Measurements from ENCODE around the gene RNF207. TPM values are rescaled to one million over a fixed set of nuclear protein-coding genes. Genes with fewer than 3 reads are reported as not detected.
A peak's percentile ranks its signal among the peaks of the same experiment; 100 is the strongest.

RNF207 gene
- total RNA-seq, 1 donor from 2014 or later = 6.6 TPM

- TF ChIP-seq, protein P1, sequence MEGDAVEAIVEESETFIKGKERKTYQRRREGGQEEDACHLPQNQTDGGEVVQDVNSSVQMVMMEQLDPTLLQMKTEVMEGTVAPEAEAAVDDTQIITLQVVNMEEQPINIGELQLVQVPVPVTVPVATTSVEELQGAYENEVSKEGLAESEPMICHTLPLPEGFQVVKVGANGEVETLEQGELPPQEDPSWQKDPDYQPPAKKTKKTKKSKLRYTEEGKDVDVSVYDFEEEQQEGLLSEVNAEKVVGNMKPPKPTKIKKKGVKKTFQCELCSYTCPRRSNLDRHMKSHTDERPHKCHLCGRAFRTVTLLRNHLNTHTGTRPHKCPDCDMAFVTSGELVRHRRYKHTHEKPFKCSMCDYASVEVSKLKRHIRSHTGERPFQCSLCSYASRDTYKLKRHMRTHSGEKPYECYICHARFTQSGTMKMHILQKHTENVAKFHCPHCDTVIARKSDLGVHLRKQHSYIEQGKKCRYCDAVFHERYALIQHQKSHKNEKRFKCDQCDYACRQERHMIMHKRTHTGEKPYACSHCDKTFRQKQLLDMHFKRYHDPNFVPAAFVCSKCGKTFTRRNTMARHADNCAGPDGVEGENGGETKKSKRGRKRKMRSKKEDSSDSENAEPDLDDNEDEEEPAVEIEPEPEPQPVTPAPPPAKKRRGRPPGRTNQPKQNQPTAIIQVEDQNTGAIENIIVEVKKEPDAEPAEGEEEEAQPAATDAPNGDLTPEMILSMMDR (IDR thresholded peaks at IDR 0.05; ENCODE audit: insufficient read depth, low read length, severe bottlenecking) = no peak
- no peak overlapping the region for H3K4me3 ChIP-seq (ENCODE audit: low read depth, low read length)
- peaks cover 14% of the 10 kb centered on the region for H3K36me3 ChIP-seq (ENCODE audit: control insufficient read depth, insufficient read depth, low read length)
- no peak for FAIRE-seq
- DNase-seq (ENCODE audit: low read depth) = no peak
- H3K27me3 ChIP-seq (ENCODE audit: control insufficient read depth, insufficient read depth, low read length) = no peaks in the 10 kb centered on the region
Observed at GRCh38 chr1:6257541-6258069, 51.7 kb downstream of the RNF207 start.

DNA sequence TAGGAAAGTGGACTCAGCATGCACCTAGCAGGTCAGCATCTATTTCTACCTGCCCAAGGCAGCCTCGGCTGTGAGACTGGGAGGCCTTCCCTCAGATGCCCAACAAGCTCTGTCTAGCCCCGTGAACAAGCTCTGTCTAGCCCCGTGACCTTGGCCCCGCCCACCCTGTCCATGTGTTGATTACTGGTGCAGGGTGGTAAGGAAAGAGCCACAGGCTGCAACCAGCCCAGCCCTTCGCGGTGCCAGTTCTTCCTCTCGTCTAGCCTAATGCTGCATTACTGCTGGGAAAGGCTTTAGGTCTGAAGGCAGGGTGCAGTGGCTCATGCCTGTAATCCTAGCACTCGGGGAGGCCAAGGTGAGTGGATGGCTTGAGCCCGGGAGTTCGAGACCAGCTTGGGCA is 52.8 kb downstream of the RNF207 start:
- Histone ChIP-seq H3K27me3 (ENCODE audit: control insufficient read depth, insufficient read depth, low read length) (no peaks in the 10 kb centered on the region), H3K36me3 (ENCODE audit: control insufficient read depth, insufficient read depth, low read length) (peaks cover 7% of the 10 kb centered on the region), H3K4me3 (ENCODE audit: low read depth, low read length) (no peak overlapping the region)
- TF ChIP-seq, protein P1 (IDR thresholded peaks at IDR 0.05; ENCODE audit: insufficient read depth, low read length, severe bottlenecking) = no peak
- FAIRE-seq (peak; percentile 96), DNase-seq (ENCODE audit: low read depth) (peak; percentile 88)

DNA sequence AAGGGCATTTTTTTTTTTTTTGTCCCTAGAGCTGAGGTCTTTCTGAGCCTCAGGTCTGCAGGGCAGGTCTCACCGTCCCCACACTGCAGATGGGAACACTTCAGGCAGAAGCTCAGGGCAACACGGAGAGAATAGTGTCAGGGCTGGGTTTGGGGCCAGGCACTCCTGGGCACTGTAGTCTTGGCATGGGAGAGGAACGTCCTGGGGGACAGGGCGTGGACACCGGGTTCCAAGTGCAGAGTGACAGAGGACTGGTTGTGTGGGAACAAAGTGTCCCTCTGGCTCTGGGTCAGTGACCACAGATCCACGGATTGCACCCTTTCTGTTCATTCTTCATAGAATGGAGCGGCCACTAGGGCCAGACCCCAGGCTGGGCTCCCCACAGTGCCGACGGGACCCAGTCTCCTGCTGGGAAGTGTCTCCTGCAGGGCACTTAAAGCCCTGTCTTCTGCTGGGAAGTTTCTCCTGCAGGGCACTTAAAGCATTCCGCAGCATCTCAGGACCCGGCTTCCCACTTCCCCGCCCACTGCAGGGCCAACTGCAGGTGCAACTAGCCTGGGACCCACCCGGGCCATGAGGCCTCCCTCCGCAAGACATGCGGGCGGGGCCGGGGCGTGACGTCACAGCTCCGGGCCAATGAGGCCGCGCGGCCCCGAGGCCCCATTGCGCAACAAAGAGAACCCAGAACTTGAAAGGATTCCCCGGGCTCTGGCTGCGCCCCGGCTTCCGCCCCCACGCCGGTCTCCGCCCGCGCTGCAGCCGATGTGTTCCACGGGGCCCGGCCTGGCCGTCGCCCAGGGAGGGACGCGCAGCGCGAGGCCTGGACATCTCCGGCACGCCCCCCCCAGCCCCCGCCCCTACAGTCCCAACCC is 53.8 kb downstream of the RNF207 start:
- DNase-seq (ENCODE audit: low read depth) (peak; percentile 71), FAIRE-seq (no peak)
- Histone ChIP-seq H3K36me3 (ENCODE audit: control insufficient read depth, insufficient read depth, low read length) (peaks cover 5% of the 10 kb centered on the region), H3K4me3 (ENCODE audit: low read depth, low read length) (peak overlapping the region; percentile 72), H3K27me3 (ENCODE audit: control insufficient read depth, insufficient read depth, low read length) (no peaks in the 10 kb centered on the region)
- TF ChIP-seq, protein P1 (IDR thresholded peaks at IDR 0.05; ENCODE audit: insufficient read depth, low read length, severe bottlenecking) = no peak

- TF ChIP-seq, protein P1 (IDR thresholded peaks at IDR 0.05; ENCODE audit: insufficient read depth, low read length, severe bottlenecking) = no peak
- FAIRE-seq (no peak), DNase-seq (ENCODE audit: low read depth) (no peak)
- Histone ChIP-seq H3K27me3 (ENCODE audit: control insufficient read depth, insufficient read depth, low read length) (no peaks in the 10 kb centered on the region), H3K4me3 (ENCODE audit: low read depth, low read length) (peak overlapping the region; percentile 72), H3K36me3 (ENCODE audit: control insufficient read depth, insufficient read depth, low read length) (peaks cover 6% of the 10 kb centered on the region)
Observed at GRCh38 chr1:6260433-6260934, 54.6 kb downstream of the RNF207 start.

DNA sequence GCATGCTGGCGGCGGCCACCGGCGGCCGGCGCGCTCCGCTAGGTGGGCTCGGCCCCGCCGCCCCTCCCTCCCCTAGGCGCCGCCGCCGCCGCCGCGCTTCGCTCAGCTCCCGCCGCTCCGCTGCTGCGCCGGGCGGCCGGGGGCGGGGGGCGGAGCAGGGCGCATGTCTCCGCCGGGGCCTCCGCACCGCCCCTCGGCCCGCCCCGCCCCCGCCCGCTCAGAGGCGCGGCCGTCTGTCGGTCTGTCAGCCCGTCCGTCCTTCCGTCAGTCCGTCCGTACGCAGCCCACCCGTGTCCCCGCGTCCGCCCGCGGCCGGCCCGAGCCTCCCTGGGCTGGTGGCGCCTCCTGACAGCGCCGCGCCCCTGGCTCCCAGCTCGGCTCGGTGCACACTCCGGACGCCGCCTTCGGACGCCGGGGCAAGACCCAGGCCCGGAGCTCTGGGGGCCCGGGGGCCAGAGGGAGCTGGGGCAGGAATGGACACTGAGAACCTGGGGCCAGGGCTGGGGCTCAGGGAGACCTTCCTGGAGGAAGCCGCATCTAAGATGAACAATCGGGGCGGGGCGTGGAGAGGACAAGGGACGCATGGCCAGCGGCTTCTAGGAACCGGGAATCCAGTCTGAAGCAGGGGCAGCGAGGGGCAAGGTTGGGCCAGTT is 55.2 kb downstream of the RNF207 start, which contains the start of gene GPR153:
Gene GPR153, minus strand, starts transcription at position 138 of the 654 bp plus-strand sequence. CDS start 6,193 bp downstream, outside the sequence.
- H3K36me3 ChIP-seq (ENCODE audit: control insufficient read depth, insufficient read depth, low read length) = peaks cover 7% of the 10 kb centered on the region
- TF ChIP-seq, protein P1 (IDR thresholded peaks at IDR 0.05; ENCODE audit: insufficient read depth, low read length, severe bottlenecking) = no peak
- H3K27me3 ChIP-seq (ENCODE audit: control insufficient read depth, insufficient read depth, low read length) = no peaks in the 10 kb centered on the region
- FAIRE-seq (no peak), DNase-seq (ENCODE audit: low read depth) (no peak)
- H3K4me3 ChIP-seq (ENCODE audit: low read depth, low read length) = peak within 1 kb of the TSS; percentile 72
